ENCODE results near the gene MBNL1. TPM values are rescaled to one million over a fixed set of nuclear protein-coding genes. Genes with fewer than 3 reads are reported as not detected.

Gene MBNL1
- total and polyA plus RNA-seq, 5 donors = 52.7 to 160 (median 149) TPM

GRCh38 chr3:152350776-152351175 lies 82.0 kb downstream of the MBNL1 start:
- intact Hi-C loops (cut with DNase I) = no loop called here
- Histone ChIP-seq H3K4me1 (ENCODE audit: control insufficient read depth, insufficient read depth, low read length) (peaks cover 3% of the 10 kb centered on the region), H3K4me3 (ENCODE audit: low read length) (no peak overlapping the region), H3K9me3 (ENCODE audit: control insufficient read depth, low read length) (no peaks in the 10 kb centered on the region), H3K27ac (ENCODE audit: low read length) (no peak overlapping the region), H3K27me3 (ENCODE audit: control insufficient read depth, insufficient read depth) (no peaks in the 10 kb centered on the region)
- WGBS = 93% methylated on average over 4 of the region's 4 CpGs
- ATAC-seq = no peak
- no peak for DNase-seq

GRCh38 chr3:152352554-152352953 lies 83.8 kb downstream of the MBNL1 start:
- H3K27ac ChIP-seq (ENCODE audit: low read length) = no peak overlapping the region
- ATAC-seq = peak in 1 of 2 donors; percentile 45
- H3K9me3 ChIP-seq (ENCODE audit: control insufficient read depth, low read length) = no peaks in the 10 kb centered on the region
- no peak overlapping the region for H3K4me3 ChIP-seq (ENCODE audit: low read length)
- DNase-seq = no peak
- intact Hi-C loops (cut with DNase I) = no loop called here
- H3K27me3 ChIP-seq (ENCODE audit: control insufficient read depth, insufficient read depth) = no peaks in the 10 kb centered on the region
- H3K4me1 ChIP-seq (ENCODE audit: control insufficient read depth, insufficient read depth, low read length) = peaks cover 6% of the 10 kb centered on the region
- 67% methylated on average over 4 of the region's 4 CpGs for WGBS

GRCh38 chr3:152353578-152353977 lies 84.8 kb downstream of the MBNL1 start:
- DNase-seq (no peak), ATAC-seq (no peak)
- Histone ChIP-seq H3K4me3 (ENCODE audit: low read length) (no peak overlapping the region), H3K27me3 (ENCODE audit: control insufficient read depth, insufficient read depth) (no peaks in the 10 kb centered on the region), H3K9me3 (ENCODE audit: control insufficient read depth, low read length) (no peaks in the 10 kb centered on the region), H3K4me1 (ENCODE audit: control insufficient read depth, insufficient read depth, low read length) (peaks cover 6% of the 10 kb centered on the region), H3K27ac (ENCODE audit: low read length) (no peak overlapping the region)
- intact Hi-C loops (cut with DNase I) = no loop called here

GRCh38 chr3:152355744-152356665 lies 87.3 kb downstream of the MBNL1 start:
- Histone ChIP-seq H3K4me3 (ENCODE audit: low read length) (no peak overlapping the region), H3K27me3 (ENCODE audit: control insufficient read depth, insufficient read depth) (no peaks in the 10 kb centered on the region), H3K9me3 (ENCODE audit: control insufficient read depth, low read length) (no peaks in the 10 kb centered on the region), H3K27ac (ENCODE audit: low read length) (no peak overlapping the region), H3K4me1 (ENCODE audit: control insufficient read depth, insufficient read depth, low read length) (peaks cover 9% of the 10 kb centered on the region)
- no peak for DNase-seq
- intact Hi-C loops (cut with DNase I) = no loop called here
- WGBS = 74% methylated on average over 10 of the region's 10 CpGs
- ATAC-seq = peak in 1 of 2 donors; percentile 50

- intact Hi-C loops (cut with DNase I) = no loop called here
- ATAC-seq = no peak
- WGBS = 95% methylated on average over 2 of the region's 2 CpGs
- no peak for DNase-seq
- Histone ChIP-seq H3K4me3 (ENCODE audit: low read length) (no peak overlapping the region), H3K9me3 (ENCODE audit: control insufficient read depth, low read length) (no peaks in the 10 kb centered on the region), H3K4me1 (ENCODE audit: control insufficient read depth, insufficient read depth, low read length) (peaks cover 9% of the 10 kb centered on the region), H3K27me3 (ENCODE audit: control insufficient read depth, insufficient read depth) (no peaks in the 10 kb centered on the region), H3K27ac (ENCODE audit: low read length) (no peak overlapping the region)
These were observed 88.1 kb downstream of the MBNL1 start for GRCh38 chr3:152356870-152357276.

GRCh38 chr3:152357587-152357986 lies 88.9 kb downstream of the MBNL1 start:
- peak in 1 of 2 donors; percentile 13 for ATAC-seq
- Histone ChIP-seq H3K27me3 (ENCODE audit: control insufficient read depth, insufficient read depth) (no peaks in the 10 kb centered on the region), H3K27ac (ENCODE audit: low read length) (no peak overlapping the region), H3K4me1 (ENCODE audit: control insufficient read depth, insufficient read depth, low read length) (peaks cover 9% of the 10 kb centered on the region), H3K9me3 (ENCODE audit: control insufficient read depth, low read length) (no peaks in the 10 kb centered on the region), H3K4me3 (ENCODE audit: low read length) (no peak overlapping the region)
- intact Hi-C loops (cut with DNase I) = no loop called here
- DNase-seq = no peak

DNA sequence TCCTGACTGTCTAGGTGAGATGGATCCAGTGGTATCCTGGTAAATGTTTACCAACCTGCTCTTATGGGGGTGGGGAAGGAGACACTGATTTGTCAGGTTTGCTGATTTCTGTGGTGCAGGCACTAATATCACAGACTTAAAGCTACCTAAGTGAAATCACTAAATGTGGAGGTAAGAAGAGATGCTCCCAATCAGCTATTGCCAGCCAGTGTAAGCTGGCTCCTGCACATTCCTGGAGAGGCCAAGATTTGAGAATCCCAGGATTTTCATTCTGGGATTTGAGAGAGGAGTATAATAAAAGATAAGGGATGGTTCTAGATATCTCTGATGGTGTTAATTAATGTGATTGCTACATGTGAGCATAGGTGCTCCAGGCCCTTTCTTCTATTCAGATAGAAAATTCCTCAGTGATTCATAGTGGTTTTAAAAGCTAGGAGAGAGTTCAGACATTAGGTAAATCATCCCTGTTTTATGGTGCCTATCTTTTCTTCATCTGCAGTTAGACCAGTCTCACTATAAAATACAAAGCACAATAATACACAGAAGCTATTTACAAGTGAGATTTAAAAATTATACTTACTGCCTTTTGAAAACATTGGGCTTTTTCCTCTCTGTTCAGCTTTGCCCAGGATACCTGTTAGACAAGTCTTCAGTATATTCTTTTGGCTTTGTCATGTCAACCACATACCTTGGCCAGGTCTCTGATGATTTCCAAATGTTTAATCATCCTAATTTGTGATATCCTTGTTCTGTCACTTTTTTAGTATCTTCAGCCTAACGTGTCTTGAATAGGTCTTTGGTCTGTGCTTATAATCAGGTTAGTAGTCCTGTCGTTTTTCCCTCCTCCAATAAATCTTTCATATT lies 90.9 kb downstream of the MBNL1 start:
- DNase-seq = no peak
- ATAC-seq = no peak
- Histone ChIP-seq H3K4me1 (ENCODE audit: control insufficient read depth, insufficient read depth, low read length) (peaks cover 9% of the 10 kb centered on the region), H3K27me3 (ENCODE audit: control insufficient read depth, insufficient read depth) (no peaks in the 10 kb centered on the region), H3K27ac (ENCODE audit: low read length) (no peak overlapping the region), H3K4me3 (ENCODE audit: low read length) (no peak overlapping the region), H3K9me3 (ENCODE audit: control insufficient read depth, low read length) (no peaks in the 10 kb centered on the region)
- WGBS = 49% methylated on average over 2 of the region's 2 CpGs
- intact Hi-C loops (cut with DNase I) = no loop called here

DNA sequence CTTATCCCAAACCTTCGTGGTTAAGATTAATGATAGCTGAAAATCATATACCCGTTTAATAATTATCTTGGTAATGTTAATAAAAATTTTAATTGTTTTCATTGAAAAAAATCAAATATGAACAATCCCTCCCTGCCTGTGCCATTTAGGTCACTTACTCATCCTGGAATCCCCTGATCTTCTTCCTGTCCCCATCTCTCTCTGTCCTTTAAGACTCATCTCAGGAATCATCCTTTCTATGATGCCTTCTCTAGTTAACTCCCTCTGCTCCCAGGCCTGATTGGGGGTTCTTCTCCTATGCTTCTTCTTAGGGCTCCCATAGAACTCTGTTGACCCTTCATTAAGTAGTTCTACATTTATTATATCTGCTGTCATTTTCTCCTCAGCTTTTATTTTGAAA lies 91.6 kb downstream of the MBNL1 start:
- intact Hi-C loops (cut with DNase I) = no loop called here
- Histone ChIP-seq H3K4me1 (ENCODE audit: control insufficient read depth, insufficient read depth, low read length) (peaks cover 9% of the 10 kb centered on the region), H3K27ac (ENCODE audit: low read length) (no peak overlapping the region), H3K4me3 (ENCODE audit: low read length) (no peak overlapping the region), H3K27me3 (ENCODE audit: control insufficient read depth, insufficient read depth) (no peaks in the 10 kb centered on the region), H3K9me3 (ENCODE audit: control insufficient read depth, low read length) (no peaks in the 10 kb centered on the region)
- WGBS = 78% methylated on average over 2 of the region's 2 CpGs
- DNase-seq (no peak), ATAC-seq (no peak)

GRCh38 chr3:152360966-152361365 lies 92.2 kb downstream of the MBNL1 start:
- WGBS = 95% methylated on average over 1 of the region's 1 CpG
- ATAC-seq = no peak
- DNase-seq = no peak
- H3K27ac ChIP-seq (ENCODE audit: low read length) = no peak overlapping the region
- no peak overlapping the region for H3K4me3 ChIP-seq (ENCODE audit: low read length)
- intact Hi-C loops (cut with DNase I) = no loop called here
- H3K9me3 ChIP-seq (ENCODE audit: control insufficient read depth, low read length) = no peaks in the 10 kb centered on the region
- no peaks in the 10 kb centered on the region for H3K27me3 ChIP-seq (ENCODE audit: control insufficient read depth, insufficient read depth)
- peaks cover 6% of the 10 kb centered on the region for H3K4me1 ChIP-seq (ENCODE audit: control insufficient read depth, insufficient read depth, low read length)

DNA sequence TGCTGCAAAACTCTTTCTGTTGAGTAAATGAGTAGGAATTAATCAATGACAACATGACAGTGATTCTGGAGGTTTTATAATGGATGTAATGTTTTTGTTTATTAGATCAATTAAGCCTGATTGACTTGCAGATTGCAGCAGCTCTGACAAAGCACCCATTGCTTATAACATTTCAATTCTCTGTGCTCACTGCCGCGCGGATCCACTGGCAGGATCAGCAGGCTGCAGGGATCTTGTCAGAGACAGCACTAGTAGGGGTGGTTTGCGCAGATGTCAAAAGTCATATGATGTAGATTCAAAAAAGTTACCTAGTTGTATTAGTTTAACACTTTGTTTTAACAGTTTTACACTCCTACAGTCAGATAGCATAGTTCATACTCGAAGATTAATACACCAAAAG lies 93.4 kb downstream of the MBNL1 start:
- intact Hi-C loops (cut with DNase I) = no loop called here
- ATAC-seq (no peak), DNase-seq (no peak)
- Histone ChIP-seq H3K4me3 (ENCODE audit: low read length) (no peak overlapping the region), H3K4me1 (ENCODE audit: control insufficient read depth, insufficient read depth, low read length) (peaks cover 4% of the 10 kb centered on the region), H3K9me3 (ENCODE audit: control insufficient read depth, low read length) (no peaks in the 10 kb centered on the region), H3K27me3 (ENCODE audit: control insufficient read depth, insufficient read depth) (no peaks in the 10 kb centered on the region), H3K27ac (ENCODE audit: low read length) (no peak overlapping the region)
- WGBS = 88% methylated on average over 5 of the region's 5 CpGs

DNA sequence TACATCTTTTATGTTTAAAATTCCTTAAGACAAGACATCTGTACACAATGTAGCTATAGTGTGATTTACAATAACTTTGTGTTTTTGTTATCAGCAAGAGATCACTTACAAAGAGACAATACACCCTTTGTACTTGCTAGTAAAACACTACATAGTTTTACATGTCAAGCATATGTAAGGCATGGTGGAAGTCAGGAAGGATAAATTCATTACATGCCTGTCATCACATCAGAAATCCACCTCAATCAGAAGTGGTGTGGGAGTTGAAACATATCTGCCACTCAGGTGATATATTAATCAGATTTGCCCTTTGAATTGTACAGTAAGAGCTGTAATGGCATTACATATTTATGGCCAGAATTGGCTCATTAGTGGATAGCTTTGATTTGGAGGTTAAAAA lies 95.5 kb downstream of the MBNL1 start:
- Histone ChIP-seq H3K4me3 (ENCODE audit: low read length) (no peak overlapping the region), H3K27me3 (ENCODE audit: control insufficient read depth, insufficient read depth) (no peaks in the 10 kb centered on the region), H3K27ac (ENCODE audit: low read length) (no peak overlapping the region), H3K9me3 (ENCODE audit: control insufficient read depth, low read length) (no peaks in the 10 kb centered on the region), H3K4me1 (ENCODE audit: control insufficient read depth, insufficient read depth, low read length) (peaks cover 4% of the 10 kb centered on the region)
- DNase-seq (no peak), ATAC-seq (no peak)
- intact Hi-C loops (cut with DNase I) = no loop called here
